ENCODE data around the gene SULT6B1.

SULT6B1 gene

GRCh38 chr2:37231241-37232130 is 43.0 kb upstream of the SULT6B1 start, which contains the start of the genes CEBPZ and NDUFAF7:
TSS of gene CEBPZ (minus strand) at chr2:37231596. CDS start at chr2:37231567, 29 bp downstream.
TSS of gene NDUFAF7 (plus strand) at chr2:37231658. CDS start at chr2:37231706, 48 bp downstream.
- Histone ChIP-seq H3K36me3 (ENCODE audit: control insufficient read depth in 2 of 2, insufficient read depth in 1 of 2, low read length in 2 of 2) (peaks cover 31 to 34% of the 10 kb centered on the region in 2 experiments), H3K4me3 (ENCODE audit: low read depth, low read length) (peak within 1 kb of the TSS; percentile 76), H3K9me3 (ENCODE audit: control insufficient read depth, insufficient read depth, low read depth, low read length) (no peaks in the 10 kb centered on the region), H3K27ac (ENCODE audit: extremely low read depth, low read depth, low read length) (peak within 1 kb of the TSS; percentile 79), H3K4me1 (ENCODE audit: control insufficient read depth, insufficient read depth, low read length) (peaks cover 5% of the 10 kb centered on the region; the same call in 1 of the 2 replicates)
- POLR2A ChIA-PET, result interaction anchor here (0.6 to 1.4 kb wide), 10 partner anchors 9 to 128 kb away, joined by 3 to 7 read pairs (median 3); partner anchors contain the start of genes CEBPZOS, EIF2AK2, PRKD3 and SULT6B1
- CTCF ChIA-PET, result interaction anchor here (1.4 kb wide), 1 partner anchor 53 kb away, joined by 3 read pairs; no protein-coding TSS in a partner anchor
- no peak for TF ChIP-seq ZNF585B (tag by site-specific recombination; IDR thresholded peaks at IDR 0.05)
- no peak for TF ChIP-seq ZNF112 (tag by site-specific recombination; IDR thresholded peaks at IDR 0.05)
- peak; percentile 57 for TF ChIP-seq ZNF600 (tag by site-specific recombination; IDR thresholded peaks at IDR 0.05)
- peak; percentile 65; the same call in 1 of the 2 replicates for TF ChIP-seq ZFP37 (tag by site-specific recombination; IDR thresholded peaks at IDR 0.05)
- peak; percentile 80; the same call in 1 of the 2 replicates for TF ChIP-seq YY1 (tag by site-specific recombination; IDR thresholded peaks at IDR 0.05)
- no peak for TF ChIP-seq ZNF548 (tag by site-specific recombination; IDR thresholded peaks at IDR 0.05)
- peak; percentile 56 for TF ChIP-seq ZBTB8A (tag by site-specific recombination; IDR thresholded peaks at IDR 0.05)
- TF ChIP-seq KLF16 (tag by site-specific recombination; IDR thresholded peaks at IDR 0.05), result 0 out of 2 replicates have a peak, but pooled peaks have one; percentile 7
- TF ChIP-seq KLF8 (tag by site-specific recombination; IDR thresholded peaks at IDR 0.05), result peak; percentile 10; the same call in 1 of the 2 replicates
- peak; percentile 74 for TF ChIP-seq ZNF335 (tag by site-specific recombination; conservative IDR thresholded peaks at IDR 0.05)
- peak; percentile 65; the same call in 1 of the 2 replicates for TF ChIP-seq SP7 (tag by site-specific recombination; IDR thresholded peaks at IDR 0.05)
- no peak for TF ChIP-seq ZNF555 (tag by site-specific recombination; conservative IDR thresholded peaks at IDR 0.05)
- no peak for TF ChIP-seq ZFP41 (tag by site-specific recombination; IDR thresholded peaks at IDR 0.05; ENCODE audit: borderline replicate concordance)
- TF ChIP-seq, protein P1, sequence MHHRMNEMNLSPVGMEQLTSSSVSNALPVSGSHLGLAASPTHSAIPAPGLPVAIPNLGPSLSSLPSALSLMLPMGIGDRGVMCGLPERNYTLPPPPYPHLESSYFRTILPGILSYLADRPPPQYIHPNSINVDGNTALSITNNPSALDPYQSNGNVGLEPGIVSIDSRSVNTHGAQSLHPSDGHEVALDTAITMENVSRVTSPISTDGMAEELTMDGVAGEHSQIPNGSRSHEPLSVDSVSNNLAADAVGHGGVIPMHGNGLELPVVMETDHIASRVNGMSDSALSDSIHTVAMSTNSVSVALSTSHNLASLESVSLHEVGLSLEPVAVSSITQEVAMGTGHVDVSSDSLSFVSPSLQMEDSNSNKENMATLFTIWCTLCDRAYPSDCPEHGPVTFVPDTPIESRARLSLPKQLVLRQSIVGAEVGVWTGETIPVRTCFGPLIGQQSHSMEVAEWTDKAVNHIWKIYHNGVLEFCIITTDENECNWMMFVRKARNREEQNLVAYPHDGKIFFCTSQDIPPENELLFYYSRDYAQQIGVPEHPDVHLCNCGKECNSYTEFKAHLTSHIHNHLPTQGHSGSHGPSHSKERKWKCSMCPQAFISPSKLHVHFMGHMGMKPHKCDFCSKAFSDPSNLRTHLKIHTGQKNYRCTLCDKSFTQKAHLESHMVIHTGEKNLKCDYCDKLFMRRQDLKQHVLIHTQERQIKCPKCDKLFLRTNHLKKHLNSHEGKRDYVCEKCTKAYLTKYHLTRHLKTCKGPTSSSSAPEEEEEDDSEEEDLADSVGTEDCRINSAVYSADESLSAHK (tag by site-specific recombination; IDR thresholded peaks at IDR 0.05), result no peak
- TF ChIP-seq ZFHX2 (tag by site-specific recombination; conservative IDR thresholded peaks at IDR 0.05), result peak; percentile 86
- peak; percentile 52; the same call in 1 of the 2 replicates for TF ChIP-seq HIC1 (tag by site-specific recombination; IDR thresholded peaks at IDR 0.05)
- 0 out of 2 replicates have a peak, but pooled peaks have one; percentile 27 for TF ChIP-seq ZEB2 (tag by site-specific recombination; IDR thresholded peaks at IDR 0.05)
- no peak for TF ChIP-seq ZNF169 (tag by site-specific recombination; IDR thresholded peaks at IDR 0.05)
- TF ChIP-seq, protein P2, sequence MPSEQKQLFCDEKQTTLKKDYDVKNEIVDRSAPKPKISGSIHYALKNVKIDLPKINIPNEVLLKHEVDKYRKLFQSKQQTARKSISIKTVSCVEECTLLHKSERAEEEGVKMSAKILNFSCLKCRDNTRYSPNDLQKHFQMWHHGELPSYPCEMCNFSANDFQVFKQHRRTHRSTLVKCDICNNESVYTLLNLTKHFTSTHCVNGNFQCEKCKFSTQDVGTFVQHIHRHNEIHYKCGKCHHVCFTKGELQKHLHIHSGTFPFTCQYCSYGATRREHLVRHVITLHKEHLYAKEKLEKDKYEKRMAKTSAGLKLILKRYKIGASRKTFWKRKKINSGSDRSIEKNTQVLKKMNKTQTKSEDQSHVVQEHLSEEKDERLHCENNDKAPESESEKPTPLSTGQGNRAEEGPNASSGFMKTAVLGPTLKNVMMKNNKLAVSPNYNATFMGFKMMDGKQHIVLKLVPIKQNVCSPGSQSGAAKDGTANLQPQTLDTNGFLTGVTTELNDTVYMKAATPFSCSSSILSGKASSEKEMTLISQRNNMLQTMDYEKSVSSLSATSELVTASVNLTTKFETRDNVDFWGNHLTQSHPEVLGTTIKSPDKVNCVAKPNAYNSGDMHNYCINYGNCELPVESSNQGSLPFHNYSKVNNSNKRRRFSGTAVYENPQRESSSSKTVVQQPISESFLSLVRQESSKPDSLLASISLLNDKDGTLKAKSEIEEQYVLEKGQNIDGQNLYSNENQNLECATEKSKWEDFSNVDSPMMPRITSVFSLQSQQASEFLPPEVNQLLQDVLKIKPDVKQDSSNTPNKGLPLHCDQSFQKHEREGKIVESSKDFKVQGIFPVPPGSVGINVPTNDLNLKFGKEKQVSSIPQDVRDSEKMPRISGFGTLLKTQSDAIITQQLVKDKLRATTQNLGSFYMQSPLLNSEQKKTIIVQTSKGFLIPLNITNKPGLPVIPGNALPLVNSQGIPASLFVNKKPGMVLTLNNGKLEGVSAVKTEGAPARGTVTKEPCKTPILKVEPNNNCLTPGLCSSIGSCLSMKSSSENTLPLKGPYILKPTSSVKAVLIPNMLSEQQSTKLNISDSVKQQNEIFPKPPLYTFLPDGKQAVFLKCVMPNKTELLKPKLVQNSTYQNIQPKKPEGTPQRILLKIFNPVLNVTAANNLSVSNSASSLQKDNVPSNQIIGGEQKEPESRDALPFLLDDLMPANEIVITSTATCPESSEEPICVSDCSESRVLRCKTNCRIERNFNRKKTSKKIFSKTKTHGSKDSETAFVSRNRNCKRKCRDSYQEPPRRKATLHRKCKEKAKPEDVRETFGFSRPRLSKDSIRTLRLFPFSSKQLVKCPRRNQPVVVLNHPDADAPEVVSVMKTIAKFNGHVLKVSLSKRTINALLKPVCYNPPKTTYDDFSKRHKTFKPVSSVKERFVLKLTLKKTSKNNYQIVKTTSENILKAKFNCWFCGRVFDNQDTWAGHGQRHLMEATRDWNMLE (tag by site-specific recombination; conservative IDR thresholded peaks at IDR 0.05; ENCODE audit: low read depth), result peak; percentile 75
- no peak for TF ChIP-seq ZNF677 (tag by site-specific recombination; IDR thresholded peaks at IDR 0.05)
- peak; percentile 98 for TF ChIP-seq ZNF629 (tag by site-specific recombination; IDR thresholded peaks at IDR 0.05)
- peak; percentile 69 for TF ChIP-seq SP2 (tag by site-specific recombination; IDR thresholded peaks at IDR 0.05)
- TF ChIP-seq PBX3 (CRISPR knock-in tag; IDR thresholded peaks at IDR 0.05), result peak; percentile 92

Measured in HEK293 (cell line).